Lung (tissue), 12 donors: ENCODE measurements around the gene AUH. TPM values are rescaled to one million over a fixed set of nuclear protein-coding genes. Genes with fewer than 3 reads are reported as not detected.

ENCODE experiments used
- ATAC-seq: fragments of 200-7000 bp; cut with Tn5 transposase; one replicate; pipeline ENCODE4 v1.9.1; 2020; ENCODE audit warnings: moderate number of reproducible peaks; ENCODE audit not compliant: insufficient read depth, low FRiP score
- DNase-seq, 3 donors: peaks; one replicate each; pipeline ENCODE4 v3.0.0-alpha.2; 2013 to 2017
- H3K27ac ChIP-seq, 2 donors: one replicate each; pipeline ENCODE4 v1.5.1; 2013; ENCODE audit warnings: mild to moderate bottlenecking in 2 of 2, moderate library complexity in 2 of 2, control low read depth in 1 of 2, inconsistent platforms in 1 of 2, low read depth in 1 of 2, low read length in 1 of 2
- H3K27me3 ChIP-seq, 3 donors: one replicate each; pipeline ENCODE4 v1.5.1; 2013; ENCODE audit warnings: low read length in 2 of 3; ENCODE audit not compliant: control insufficient read depth in 3 of 3, insufficient read depth in 3 of 3
- H3K36me3 ChIP-seq, 4 donors: one replicate each; pipeline ENCODE4 v1.5.1; 2013; ENCODE audit warnings: low read length in 4 of 4, mild to moderate bottlenecking in 1 of 4, moderate library complexity in 1 of 4; ENCODE audit not compliant: control insufficient read depth in 4 of 4, insufficient read depth in 4 of 4
- H3K4me1 ChIP-seq, 5 donors: one replicate each; pipeline ENCODE4 v1.5.1; 2013; ENCODE audit warnings: low read length in 5 of 5, mild to moderate bottlenecking in 2 of 5, moderate library complexity in 1 of 5; ENCODE audit not compliant: control insufficient read depth in 5 of 5, insufficient read depth in 5 of 5
- H3K4me3 ChIP-seq: one replicate; pipeline ENCODE4 v1.5.1; 2013; ENCODE audit warnings: mild to moderate bottlenecking, control low read depth, moderate library complexity
- H3K9ac ChIP-seq, 2 donors: one replicate each; pipeline ENCODE4 v1.5.1; 2013; ENCODE audit warnings: low read length in 2 of 2, control low read depth in 1 of 2; ENCODE audit not compliant: insufficient read depth in 1 of 2
- H3K9me3 ChIP-seq, 4 donors: one replicate each; pipeline ENCODE4 v1.5.1; 2013; ENCODE audit warnings: low read length in 3 of 4, mild to moderate bottlenecking in 1 of 4, moderate library complexity in 1 of 4; ENCODE audit not compliant: control insufficient read depth in 4 of 4, insufficient read depth in 3 of 4
- CTCF ChIP-seq: IDR thresholded peaks from 2 replicates; pipeline ENCODE4 v1.5.1; 2012; ENCODE audit warnings: mild to moderate bottlenecking; ENCODE audit errors: control extremely low read depth, extremely low read depth
- WGBS, 2 donors: extraction: QIAGEN DNeasy Blood & Tissue Kit; methylation state at CpG; one replicate each; pipeline ENCODE4 v1.1.7; 2013; 5-methylcytosine and 5-hydroxymethylcytosine counted together
- polyA plus RNA-seq, 2 donors: library from polyadenylated mRNA; stranded (reverse); fragments of 200-250 nt; gene quantifications; one replicate each; pipeline ENCODE4 v1.2.1, GENCODE V29; 2013
- total RNA-seq, 2 donors: library from RNA; depleted of rRNA in 1 of 2; stranded (reverse); fragments of >200 nt in 1 of 2; gene quantifications; one replicate each; pipeline ENCODE4 v1.2.1, GENCODE V29; 2014 to 2021
- donor health status: control.
- donor health status: control.
- donor health status: Bipolar disorder and iron deficiency.
- donor health status: healthy.
- donor health status: DM: yes; HTN: yes; CAD: no.

Gene AUH
- total and polyA plus RNA-seq, 4 donors, result 10.5 to 76.8 (median 16.2) TPM

GRCh38 chr9:91207729-91208418 is 153.8 kb downstream of the AUH start:
- no peak for TF ChIP-seq CTCF
- Histone ChIP-seq H3K27me3 (no peaks in the 10 kb centered on the region), H3K9ac (peak overlapping the region in 1 of 2 donors; percentile 67), H3K27ac (peak overlapping the region; percentile 68 to 84), H3K9me3 (peaks cover 0 to 3% (median 0%) of the 10 kb centered on the region in 4 donors), H3K4me1 (peaks cover 6 to 22% (median 9%) of the 10 kb centered on the region in 5 donors), H3K4me3 (no peak overlapping the region), H3K36me3 (no peaks in the 10 kb centered on the region)
- WGBS, 2 donors, result 9 to 15% methylated on average over 8 of the region's 8 CpGs
- DNase-seq, result peak in 2 of 3 donors; percentile 64 to 85
- ATAC-seq, result peak; percentile 79

GRCh38 chr9:91207397-91207728 is 154.4 kb downstream of the AUH start:
- DNase-seq (no peak), ATAC-seq (no peak)
- Histone ChIP-seq H3K9me3 (peaks cover 0 to 5% (median 0%) of the 10 kb centered on the region in 4 donors), H3K27me3 (no peaks in the 10 kb centered on the region), H3K4me3 (no peak overlapping the region), H3K9ac (no peak overlapping the region), H3K4me1 (peaks cover 5 to 21% (median 6%) of the 10 kb centered on the region in 5 donors), H3K36me3 (no peaks in the 10 kb centered on the region), H3K27ac (peak overlapping the region; percentile 68 to 72)
- TF ChIP-seq CTCF, result no peak
- 85 to 89% methylated on average over 9 of the region's 9 CpGs for WGBS, 2 donors

- no peak overlapping the region for H3K27ac ChIP-seq
- peaks cover 0 to 5% (median 0%) of the 10 kb centered on the region in 4 donors for H3K9me3 ChIP-seq
- TF ChIP-seq CTCF, result no peak
- no peak overlapping the region for H3K9ac ChIP-seq
- peaks cover 5 to 16% (median 6%) of the 10 kb centered on the region in 5 donors for H3K4me1 ChIP-seq
- no peaks in the 10 kb centered on the region for H3K27me3 ChIP-seq
- 96 to 98% methylated on average over 1 of the region's 1 CpG for WGBS, 2 donors
- no peak for DNase-seq
- ATAC-seq, result no peak
- H3K36me3 ChIP-seq, result no peaks in the 10 kb centered on the region
- H3K4me3 ChIP-seq, result no peak overlapping the region
Observed at GRCh38 chr9:91206806-91207205, 154.9 kb downstream of the AUH start.
